GM12891 (cell line): Measurements from ENCODE around the gene LMNTD1.

Experiments
- POLR2A ChIP-seq: IDR thresholded peaks from 2 replicates; pipeline ENCODE4 v1.6.1; 2011; ENCODE audit warnings: low read depth, low read length, control low read depth
- POLR2AphosphoS5 ChIP-seq: IDR thresholded peaks from 2 replicates; pipeline ENCODE4 v1.6.1; 2011; ENCODE audit warnings: low read depth, low read length, control low read depth
- POU2F2 ChIP-seq: IDR thresholded peaks from 2 replicates; pipeline ENCODE4 v1.6.1; 2011; ENCODE audit warnings: low read depth, mild to moderate bottlenecking, control low read depth, low read length, moderate library complexity
- SPI1 ChIP-seq: IDR thresholded peaks from 2 replicates; pipeline ENCODE4 v1.6.1; 2011; ENCODE audit warnings: low read depth, low read length, control low read depth
- TAF1 ChIP-seq: IDR thresholded peaks from 2 replicates; pipeline ENCODE4 v1.6.1; 2011; ENCODE audit warnings: low read depth, low read length, control low read depth

DNA sequence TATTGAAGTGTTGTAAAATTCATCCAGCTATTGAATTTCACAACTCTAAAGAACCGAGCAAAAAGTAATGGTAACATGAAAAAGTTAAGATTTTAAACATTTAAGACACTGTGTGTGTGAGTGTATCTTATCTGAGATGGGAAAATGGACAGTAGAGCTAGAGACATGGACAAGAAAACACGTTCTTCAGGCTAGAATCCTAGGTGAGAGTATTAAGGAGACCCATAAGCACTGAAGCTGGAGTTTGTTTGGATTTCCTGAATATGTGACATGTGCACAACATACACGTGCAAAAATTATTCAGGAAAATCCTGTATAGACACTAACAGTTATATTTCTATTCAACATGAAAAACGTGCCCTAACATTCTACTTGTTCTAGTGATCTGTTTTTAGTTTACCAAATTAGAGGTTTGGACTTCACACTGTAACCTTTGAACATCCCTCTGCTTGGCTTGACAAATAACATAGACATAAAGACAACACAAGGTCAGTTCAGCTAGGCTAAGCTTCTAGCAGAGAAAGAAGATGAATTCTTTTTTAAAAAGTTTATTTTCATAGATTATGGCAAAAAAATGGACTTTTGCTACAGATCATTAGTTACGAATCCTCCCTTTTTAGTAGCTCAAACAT is 31.3 kb downstream of the LMNTD1 start:
- TF ChIP-seq POLR2A (no peak), POLR2AphosphoS5 (no peak), SPI1 (no peak), TAF1 (no peak), POU2F2 (no peak)
